ENCODE measurements around the gene MACROD1. TPM values are rescaled to one million over a fixed set of nuclear protein-coding genes. Genes with fewer than 3 reads are reported as not detected.

Gene MACROD1
- total RNA-seq, 1 donor: 22.4 TPM

GRCh38 chr11:64115531-64116522, 50.1 kb downstream of the MACROD1 start:
- no peak for DNase-seq (ENCODE audit: low read depth in 2 of 3, low spot score in 2 of 3)

DNA sequence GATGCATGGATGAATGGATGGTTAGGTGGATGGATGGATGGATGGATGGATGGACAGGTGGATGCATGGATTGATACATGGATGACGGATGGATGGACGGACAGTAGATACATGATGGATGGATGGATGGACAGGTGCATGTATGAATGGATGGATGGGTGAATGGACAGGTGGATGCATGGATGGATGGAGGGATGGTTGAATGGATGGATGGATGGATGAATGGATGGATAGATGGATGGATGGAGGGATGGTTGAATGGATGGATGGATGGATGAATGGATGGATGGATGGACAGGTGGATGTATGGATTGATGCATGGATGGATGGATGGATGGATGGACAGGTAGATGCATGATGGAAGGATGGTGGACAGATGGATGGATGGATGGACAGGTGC, 51.7 kb downstream of the MACROD1 start:
- DNase-seq (ENCODE audit: low read depth in 2 of 3, low spot score in 2 of 3): no peak

GRCh38 chr11:64113462-64113780, 52.5 kb downstream of the MACROD1 start:
- DNase-seq (ENCODE audit: low read depth in 2 of 3, low spot score in 2 of 3): no peak

DNA sequence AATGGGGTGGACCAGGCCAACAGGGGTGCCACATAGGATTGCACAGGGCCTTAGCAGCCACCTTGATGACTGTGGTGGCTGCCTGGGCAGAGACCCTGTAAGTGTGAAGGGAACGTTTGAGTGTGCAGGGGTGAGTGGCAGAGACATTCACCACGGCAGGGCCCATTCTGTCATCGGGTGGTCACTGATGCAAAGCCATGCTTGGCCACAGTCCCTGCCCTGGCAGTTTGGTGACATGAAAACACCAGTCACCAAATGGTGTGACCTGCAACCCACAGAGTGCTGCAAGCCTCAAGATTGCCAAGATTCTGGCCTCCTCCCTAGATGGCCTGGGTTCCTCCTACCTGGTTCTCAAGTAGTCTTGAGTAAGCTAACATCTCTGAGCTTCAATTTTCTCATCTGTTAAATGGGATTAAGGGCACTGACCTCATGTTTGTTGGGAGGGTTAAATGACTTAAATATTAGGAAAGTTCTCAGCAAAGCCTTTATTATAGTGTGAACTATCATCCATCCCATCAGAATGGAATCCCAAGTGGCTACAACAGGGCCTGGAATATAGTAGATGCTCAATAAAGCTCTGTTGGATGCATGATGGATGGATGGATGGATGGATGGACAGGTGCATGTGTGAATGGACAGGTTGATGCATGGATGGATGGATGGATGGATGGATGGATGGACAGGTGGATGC, 53.0 kb downstream of the MACROD1 start:
- DNase-seq (ENCODE audit: low read depth in 2 of 3, low spot score in 2 of 3): no peak

- DNase-seq (ENCODE audit: low read depth in 2 of 3, low spot score in 2 of 3): no peak
Observed at GRCh38 chr11:64110465-64111375, 55.2 kb downstream of the MACROD1 start.

DNA sequence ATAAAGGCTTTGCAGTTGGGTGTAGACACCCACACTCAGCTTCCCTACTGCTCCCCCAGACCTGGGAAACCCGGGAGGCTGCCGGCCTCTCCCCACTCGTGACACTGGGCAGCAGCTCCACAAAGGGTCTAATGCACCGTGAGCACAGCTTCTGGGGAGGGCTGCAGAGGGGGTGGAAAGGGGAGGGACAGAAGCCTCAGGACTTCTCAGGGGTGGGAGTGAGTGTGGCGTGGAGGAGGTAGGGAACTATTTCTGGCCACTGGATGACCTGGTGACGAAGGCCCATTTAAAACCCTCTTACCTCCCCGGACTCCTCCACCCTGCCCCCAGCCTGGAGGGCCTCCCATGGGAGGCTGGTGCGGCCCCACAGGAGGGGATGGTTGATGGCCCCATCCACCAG, 56.6 kb downstream of the MACROD1 start:
- no peak for DNase-seq (ENCODE audit: low read depth in 2 of 3, low spot score in 2 of 3)

DNA sequence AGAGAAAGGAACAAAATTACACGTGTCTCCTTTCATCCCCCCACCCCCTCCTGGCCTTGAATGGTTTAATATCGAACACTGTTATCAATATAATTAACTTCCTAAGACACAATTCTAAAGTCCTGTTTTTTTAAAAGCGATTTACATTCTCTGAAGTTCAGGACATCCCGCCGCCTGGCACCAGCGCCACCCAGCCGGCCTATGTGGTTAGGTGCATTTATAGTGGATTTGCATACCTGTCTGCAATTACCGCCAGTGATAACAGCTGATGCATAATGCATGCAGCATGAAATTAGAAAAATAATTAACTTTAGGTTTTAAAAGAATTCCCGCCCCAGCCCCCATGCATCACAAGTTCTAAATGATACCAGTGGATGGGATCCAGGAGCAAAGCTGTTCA, 58.6 kb downstream of the MACROD1 start:
- DNase-seq (ENCODE audit: low read depth in 2 of 3, low spot score in 2 of 3): no peak

DNA sequence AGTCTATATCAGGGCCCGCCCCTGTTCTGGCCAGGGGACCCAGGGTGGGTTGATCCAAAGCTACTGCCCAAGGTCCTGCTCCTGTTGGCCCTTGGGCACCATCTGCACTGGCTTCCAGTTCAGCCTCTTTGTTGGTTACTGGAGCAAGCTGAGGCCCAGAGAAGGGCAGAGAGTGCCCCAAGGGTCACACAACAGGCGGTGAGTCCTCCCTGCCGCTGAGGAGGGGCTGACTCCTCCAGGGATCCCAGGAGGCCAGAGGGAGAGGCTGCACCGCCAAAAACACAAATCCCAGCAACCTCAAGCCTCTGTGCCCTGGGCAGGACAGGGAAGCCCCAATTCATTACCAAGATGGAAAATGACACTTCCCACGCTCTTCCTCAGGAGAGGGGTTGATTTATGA, 61.3 kb downstream of the MACROD1 start:
- no peak for DNase-seq (ENCODE audit: low read depth in 2 of 3, low spot score in 2 of 3)

DNA sequence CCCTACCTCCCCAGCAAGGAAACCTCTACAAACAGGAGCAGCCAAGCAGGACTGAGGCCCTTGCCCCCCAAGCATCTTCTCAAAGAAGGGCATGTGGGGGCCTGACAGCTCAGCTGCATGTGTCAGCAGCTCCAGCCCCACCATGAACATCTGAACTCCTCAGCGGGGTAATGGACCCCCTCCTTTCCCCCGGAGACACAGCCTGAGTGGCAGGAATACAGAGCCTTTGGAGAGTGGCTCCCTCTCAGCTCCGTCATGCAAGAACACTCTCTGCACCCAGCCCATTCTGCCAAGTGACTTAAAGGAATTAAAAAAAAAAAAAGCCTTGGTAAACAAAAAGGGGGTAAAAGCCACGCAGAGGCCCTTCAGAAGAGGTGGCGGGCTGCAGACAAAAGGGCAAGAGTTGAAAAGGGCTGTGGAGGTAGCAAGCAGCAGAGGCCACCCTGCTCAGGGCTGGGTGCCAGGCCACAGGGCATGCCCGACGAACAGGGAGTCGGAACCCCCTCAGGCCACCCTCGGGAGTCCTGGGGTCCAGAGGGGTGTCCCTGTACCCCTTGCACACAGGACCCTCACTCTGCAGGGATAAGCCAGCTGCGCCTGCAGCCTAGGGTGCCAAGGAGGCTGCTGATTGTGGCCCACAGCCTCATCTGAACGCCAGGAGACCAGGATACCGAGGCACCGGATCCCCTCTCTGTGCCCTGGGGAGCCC, 62.5 kb downstream of the MACROD1 start:
- no peak for DNase-seq (ENCODE audit: low read depth in 2 of 3, low spot score in 2 of 3)

- DNase-seq (ENCODE audit: low read depth in 2 of 3, low spot score in 2 of 3): no peak
Observed at GRCh38 chr11:64102005-64102738, 63.7 kb downstream of the MACROD1 start.

- no peak for DNase-seq (ENCODE audit: low read depth in 2 of 3, low spot score in 2 of 3)
Observed at GRCh38 chr11:64101461-64101860, 64.5 kb downstream of the MACROD1 start.

DNA sequence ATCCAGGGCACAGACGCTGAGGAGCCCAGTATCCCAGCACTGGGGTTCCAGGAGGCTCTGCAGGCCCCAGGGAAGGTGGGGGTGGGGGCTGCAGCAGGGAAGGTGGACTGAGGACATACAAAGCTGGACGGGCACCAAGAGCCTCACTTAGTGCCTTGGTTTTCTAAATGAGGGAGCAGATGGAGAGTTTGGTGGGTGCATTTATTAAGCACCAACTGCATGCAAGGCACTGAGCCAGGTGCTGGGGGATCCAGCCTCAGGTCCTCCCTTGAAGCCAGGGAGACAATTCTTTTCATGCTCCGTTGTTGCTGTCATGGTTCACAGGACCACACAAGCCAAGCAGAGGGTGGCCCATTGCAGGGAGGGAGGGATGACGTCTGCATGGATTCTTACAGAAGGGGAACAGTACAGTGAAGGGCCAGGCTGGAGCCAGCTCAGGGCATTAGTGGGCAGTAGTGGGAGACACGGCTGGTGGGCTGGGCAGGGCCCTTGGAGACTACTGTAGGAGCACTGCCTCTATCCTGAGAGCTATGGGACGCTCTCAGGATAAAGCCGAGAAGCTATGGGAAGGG, 65.0 kb downstream of the MACROD1 start:
- no peak for DNase-seq (ENCODE audit: low read depth in 2 of 3, low spot score in 2 of 3)

- no peak for DNase-seq (ENCODE audit: low read depth in 2 of 3, low spot score in 2 of 3)
Observed at GRCh38 chr11:64100360-64100759, 65.6 kb downstream of the MACROD1 start.

- DNase-seq (ENCODE audit: low read depth in 2 of 3, low spot score in 2 of 3): no peak
Observed at GRCh38 chr11:64099436-64099835, 66.5 kb downstream of the MACROD1 start.

GRCh38 chr11:64098318-64098831, 67.5 kb downstream of the MACROD1 start:
- no peak for DNase-seq (ENCODE audit: low read depth in 2 of 3, low spot score in 2 of 3)

DNA sequence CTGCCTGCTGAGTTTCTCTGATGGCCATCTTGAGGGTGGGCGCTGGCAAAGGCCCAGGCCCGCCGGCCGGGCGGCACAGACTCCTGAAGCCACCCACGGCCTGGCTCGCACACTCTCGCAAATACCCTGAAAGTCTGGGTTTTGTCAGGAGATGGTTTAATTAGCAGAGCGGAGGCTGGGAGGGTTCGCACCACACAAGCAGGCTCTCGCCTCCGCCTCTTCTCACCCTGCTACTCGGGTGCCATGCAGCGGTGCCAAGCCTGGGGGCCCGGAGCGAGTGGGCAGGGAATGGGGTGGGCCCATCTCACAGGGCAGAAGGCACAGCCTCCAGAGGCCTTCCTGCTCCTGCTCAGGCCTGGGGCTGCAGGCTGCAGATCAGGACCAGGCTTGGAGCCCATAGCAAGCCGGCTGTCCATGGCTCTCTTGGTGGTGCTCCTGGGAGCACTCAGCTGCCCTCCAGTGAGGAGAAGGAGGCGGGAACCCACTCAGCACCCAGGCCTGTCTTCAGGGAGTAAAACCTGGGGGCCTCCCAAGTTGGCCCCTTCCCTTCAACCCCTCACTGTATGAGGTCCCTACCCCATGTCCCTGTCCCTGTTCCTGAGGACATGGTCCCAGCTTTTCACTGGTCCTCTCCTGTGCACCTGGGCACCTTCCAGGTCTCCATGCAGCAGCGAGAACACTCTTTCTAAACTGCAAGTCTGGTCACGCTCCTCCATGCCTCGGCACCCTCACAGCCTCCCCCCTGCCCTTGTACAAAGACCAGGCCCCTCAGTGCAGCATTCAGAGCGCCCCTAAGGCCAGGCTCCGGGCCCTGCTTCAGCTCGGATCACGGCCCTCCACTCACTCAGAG, 68.2 kb downstream of the MACROD1 start:
- DNase-seq (ENCODE audit: low read depth in 2 of 3, low spot score in 2 of 3): no peak

DNA sequence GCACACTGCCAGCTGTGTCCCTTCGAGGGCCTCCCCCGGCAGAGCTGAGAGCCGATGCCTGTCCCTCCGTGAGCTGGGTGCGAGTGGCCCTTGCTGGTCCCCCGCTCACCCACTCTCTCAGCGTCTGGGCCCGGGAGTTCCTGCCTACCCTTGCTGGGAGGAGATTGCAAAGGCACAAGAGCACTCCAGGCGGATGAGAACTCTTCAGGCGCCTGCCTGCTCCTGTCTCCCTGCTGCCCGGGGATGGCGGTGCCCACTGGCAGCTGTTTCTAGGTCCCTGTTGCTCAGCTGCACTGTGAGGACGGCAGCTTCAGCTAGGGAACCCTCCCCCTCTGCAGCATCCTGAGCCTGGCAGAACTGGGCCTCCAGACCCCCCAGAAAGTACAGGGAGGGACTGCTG, 69.1 kb downstream of the MACROD1 start:
- DNase-seq (ENCODE audit: low read depth in 2 of 3, low spot score in 2 of 3): no peak

DNA sequence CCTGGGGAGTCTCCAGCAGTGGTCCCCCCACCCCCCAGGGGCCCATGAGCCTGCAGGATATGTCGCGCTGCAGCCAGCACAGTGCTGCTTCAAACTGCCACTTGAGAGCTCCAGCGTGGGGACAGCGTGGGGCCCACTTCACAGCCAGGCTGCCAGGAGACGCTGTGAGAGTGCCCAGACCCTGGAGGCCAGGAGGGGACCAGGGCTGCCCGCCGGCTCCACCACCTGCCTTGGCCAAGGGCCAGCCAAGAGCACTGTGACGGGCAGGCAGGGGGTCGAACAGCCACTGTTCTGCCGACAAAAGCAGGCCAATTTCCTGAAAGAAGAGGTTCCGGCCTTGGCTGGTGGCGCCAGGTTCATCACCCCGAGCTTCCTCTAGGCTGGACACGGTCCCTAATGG, 70.0 kb downstream of the MACROD1 start:
- no peak for DNase-seq (ENCODE audit: low read depth in 2 of 3, low spot score in 2 of 3)
